Spleen (tissue), 7 donors: ENCODE data around the gene CCNA2.

Source experiments
- CTCF ChIP-seq, 11 experiments: fragments of 200-600 bp in 7 of 11; fragments of 450-650 bp in 4 of 11; sonication (generic) in 4 of 11; IDR thresholded peaks in 8 of 11; conservative IDR thresholded peaks in 3 of 11; 1 replicate in 7 of 11; 2 replicates in 4 of 11; pipeline versions ENCODE4 v1.4.0 to v1.8.0; 2016 to 2021; ENCODE audit warnings: antibody characterized with exemption in 11 of 11, inconsistent platforms in 4 of 11, mild to moderate bottlenecking in 1 of 11
- POLR2AphosphoS5 ChIP-seq, 3 donors: sonication (generic); formaldehyde crosslinking; IDR thresholded peaks; one replicate each; pipeline ENCODE4 v1.5.1; 2017; ENCODE audit warnings: antibody characterized with exemption in 3 of 3
- donor health status: DM: no; HTN: no; CAD: no; lungs with moderate emphysema.
- donor health status: DM: no; HTN: no; CAD: no.
- donor health status: DM: no; HTN: no; CAD: no.

- TF ChIP-seq CTCF (IDR thresholded peaks at IDR 0.05 in 8 of 11, conservative IDR thresholded peaks at IDR 0.05 in 3 of 11) (no peak), POLR2AphosphoS5 (IDR thresholded peaks at IDR 0.05) (no peak)
Measured at GRCh38 chr4:121863799-121864198, 40.1 kb upstream of the CCNA2 start.
